Bronchial epithelial cell (primary cell): Measurements from ENCODE around the gene TALDO1. TPM values are rescaled to one million over a fixed set of nuclear protein-coding genes. Genes with fewer than 3 reads are reported as not detected.

Experiments
- DNase-seq: peaks from one replicate; pipeline ENCODE4 v3.0.0-alpha.2; 2010; ENCODE audit warnings: low read depth
- FAIRE-seq: peaks from 2 replicates; lab custom pipeline; 2011; peaks lifted over from hg19 to GRCh38; lab: Jason Lieb, UNC
- H3K27me3 ChIP-seq: 2 replicates; pipeline ENCODE4 v1.5.1; 2011; ENCODE audit warnings: low read length; ENCODE audit not compliant: control insufficient read depth, insufficient read depth
- H3K36me3 ChIP-seq: 2 replicates; pipeline ENCODE4 v1.5.1; 2011; ENCODE audit warnings: low read length; ENCODE audit not compliant: control insufficient read depth, insufficient read depth
- H3K4me3 ChIP-seq: 2 replicates; pipeline ENCODE4 v1.5.1; 2011; ENCODE audit warnings: mild to moderate bottlenecking, low read depth, low read length, control low read depth
- total RNA-seq: library from RNA; depleted of rRNA; stranded (reverse); fragments of >200 nt; gene quantifications from 2 replicates; pipeline ENCODE4 v1.2.1, GENCODE V29; 2014
- TF ChIP-seq, protein P1 (sequence below): IDR thresholded peaks from 2 replicates; pipeline ENCODE4 v1.5.1; 2011; ENCODE audit warnings: mild to moderate bottlenecking, moderate library complexity, low read length, control low read depth, inconsistent platforms; ENCODE audit not compliant: insufficient read depth, severe bottlenecking

The TALDO1 gene
- total RNA-seq, 1 donor from 2014 or later: 253 TPM

DNA sequence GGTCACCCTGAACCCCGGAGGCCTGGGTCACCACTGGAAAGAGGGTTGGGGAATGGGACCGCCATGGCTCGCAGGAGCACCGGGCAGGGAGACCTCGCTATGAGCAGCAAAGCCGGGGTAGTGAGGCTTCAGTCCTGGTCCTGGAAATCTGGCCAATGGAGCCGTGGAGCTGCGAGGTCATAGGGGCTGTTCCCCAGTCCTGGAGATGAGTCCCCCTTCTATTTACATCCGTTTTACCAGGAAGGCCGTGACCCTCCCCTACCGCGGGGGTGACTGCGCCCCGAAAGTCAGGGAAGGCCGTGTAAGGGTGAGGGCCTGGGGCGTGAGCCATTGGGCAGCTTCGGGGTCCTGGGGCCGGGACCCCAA is 57.3 kb downstream of the TALDO1 start:
- no peak for DNase-seq
- H3K27me3 ChIP-seq: no peaks in the 10 kb centered on the region
- H3K4me3 ChIP-seq: peak overlapping the region; percentile 58
- peaks cover 23% of the 10 kb centered on the region for H3K36me3 ChIP-seq
- no peak for FAIRE-seq
- TF ChIP-seq, protein P1, sequence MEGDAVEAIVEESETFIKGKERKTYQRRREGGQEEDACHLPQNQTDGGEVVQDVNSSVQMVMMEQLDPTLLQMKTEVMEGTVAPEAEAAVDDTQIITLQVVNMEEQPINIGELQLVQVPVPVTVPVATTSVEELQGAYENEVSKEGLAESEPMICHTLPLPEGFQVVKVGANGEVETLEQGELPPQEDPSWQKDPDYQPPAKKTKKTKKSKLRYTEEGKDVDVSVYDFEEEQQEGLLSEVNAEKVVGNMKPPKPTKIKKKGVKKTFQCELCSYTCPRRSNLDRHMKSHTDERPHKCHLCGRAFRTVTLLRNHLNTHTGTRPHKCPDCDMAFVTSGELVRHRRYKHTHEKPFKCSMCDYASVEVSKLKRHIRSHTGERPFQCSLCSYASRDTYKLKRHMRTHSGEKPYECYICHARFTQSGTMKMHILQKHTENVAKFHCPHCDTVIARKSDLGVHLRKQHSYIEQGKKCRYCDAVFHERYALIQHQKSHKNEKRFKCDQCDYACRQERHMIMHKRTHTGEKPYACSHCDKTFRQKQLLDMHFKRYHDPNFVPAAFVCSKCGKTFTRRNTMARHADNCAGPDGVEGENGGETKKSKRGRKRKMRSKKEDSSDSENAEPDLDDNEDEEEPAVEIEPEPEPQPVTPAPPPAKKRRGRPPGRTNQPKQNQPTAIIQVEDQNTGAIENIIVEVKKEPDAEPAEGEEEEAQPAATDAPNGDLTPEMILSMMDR: no peak

DNA sequence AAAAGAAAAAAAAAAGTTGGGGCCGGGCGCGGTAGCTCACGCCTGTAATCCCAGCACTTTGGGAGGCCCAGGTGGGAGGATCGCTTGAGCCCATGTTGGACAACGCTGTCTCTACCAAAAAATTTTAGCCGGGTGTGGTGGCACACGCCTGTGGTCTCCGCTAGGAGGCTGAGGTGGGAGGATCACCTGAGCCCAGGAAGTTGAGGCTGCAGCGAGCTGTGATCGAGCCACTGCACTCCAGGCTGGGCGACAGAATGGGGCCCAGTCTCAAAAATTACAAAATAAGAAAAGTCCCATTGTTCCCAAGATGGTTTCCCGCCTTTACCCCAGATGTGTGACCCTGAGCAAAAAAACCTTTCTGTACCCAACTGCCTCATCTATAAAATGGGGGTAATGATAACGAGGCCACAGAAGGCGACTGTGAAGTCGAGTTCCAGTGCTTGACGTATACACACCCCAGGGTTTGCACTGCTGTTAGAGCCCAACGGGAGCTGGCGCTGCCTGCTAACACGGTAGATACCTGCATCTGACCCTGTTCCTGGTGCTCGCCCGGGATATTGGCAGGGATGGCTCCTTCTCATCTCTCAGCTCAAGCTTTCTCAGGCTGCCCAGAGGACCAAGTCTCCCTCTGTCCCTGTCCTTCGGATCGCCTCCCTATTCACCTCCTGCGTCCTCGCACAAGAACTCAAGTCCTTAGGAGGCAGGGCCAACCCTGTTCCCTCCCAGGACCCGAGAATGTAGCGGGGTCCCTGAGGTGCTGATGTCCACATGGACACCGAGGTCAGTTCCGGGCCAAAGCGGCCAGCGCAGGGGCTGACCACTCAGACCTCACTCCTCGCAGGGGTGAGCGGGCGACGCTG is 61.4 kb downstream of the TALDO1 start:
- DNase-seq: no peak
- peak overlapping the region; percentile 97 for H3K4me3 ChIP-seq

DNA sequence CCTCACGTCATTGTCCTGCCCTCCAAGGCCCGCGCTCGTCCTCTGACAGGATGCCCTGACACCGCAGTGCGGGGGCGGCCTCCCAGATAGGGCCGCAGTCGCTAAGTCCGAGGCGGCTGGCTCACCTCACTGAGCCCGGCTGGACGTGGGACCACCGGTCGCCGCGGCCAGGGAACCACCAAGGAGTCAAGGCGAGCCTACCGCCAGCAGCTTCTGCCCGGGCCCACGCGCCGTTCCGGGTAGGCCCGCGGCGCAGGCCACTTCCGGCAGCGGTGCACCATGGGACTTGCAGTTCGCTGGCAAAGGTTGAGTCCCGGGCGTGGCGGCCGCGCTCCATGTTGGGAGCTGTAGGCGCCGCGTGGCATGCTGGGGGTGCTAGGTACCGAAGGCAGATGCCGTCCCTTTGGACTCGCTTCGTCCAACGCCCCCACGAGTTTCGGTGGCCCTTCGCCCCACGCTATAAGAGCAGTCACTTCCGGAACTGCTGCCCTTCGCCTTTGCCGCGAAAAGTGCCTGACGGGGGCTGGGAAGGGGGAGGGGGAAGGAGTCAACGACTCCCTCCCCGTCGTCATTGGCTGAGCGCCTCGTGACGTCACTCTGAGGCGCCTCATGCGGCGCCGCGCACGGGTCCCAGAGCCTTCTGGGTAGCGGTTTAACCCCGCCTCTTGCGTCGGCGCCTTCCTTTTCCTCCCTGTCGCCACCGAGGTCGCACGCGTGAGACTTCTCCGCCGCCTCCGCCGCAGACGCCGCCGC is 62.2 kb downstream of the TALDO1 start, which contains the start of gene RPLP2:
Gene RPLP2 (plus strand): TSS at position 681 of the 753 bp plus-strand sequence. CDS start 268 bp downstream, outside the sequence.
- Histone ChIP-seq H3K27me3 (no peaks in the 10 kb centered on the region), H3K4me3 (peak within 1 kb of the TSS; percentile 97), H3K36me3 (peaks cover 21% of the 10 kb centered on the region)
- FAIRE-seq (no peak), DNase-seq (peak; percentile 86)
- TF ChIP-seq, protein P1: no peak

More for the DNA sequence above, 61.4 kb downstream of the TALDO1 start:
- TF ChIP-seq, protein P1: no peak
- no peak for FAIRE-seq
- Histone ChIP-seq H3K36me3 (peaks cover 20% of the 10 kb centered on the region), H3K27me3 (no peaks in the 10 kb centered on the region)

DNA sequence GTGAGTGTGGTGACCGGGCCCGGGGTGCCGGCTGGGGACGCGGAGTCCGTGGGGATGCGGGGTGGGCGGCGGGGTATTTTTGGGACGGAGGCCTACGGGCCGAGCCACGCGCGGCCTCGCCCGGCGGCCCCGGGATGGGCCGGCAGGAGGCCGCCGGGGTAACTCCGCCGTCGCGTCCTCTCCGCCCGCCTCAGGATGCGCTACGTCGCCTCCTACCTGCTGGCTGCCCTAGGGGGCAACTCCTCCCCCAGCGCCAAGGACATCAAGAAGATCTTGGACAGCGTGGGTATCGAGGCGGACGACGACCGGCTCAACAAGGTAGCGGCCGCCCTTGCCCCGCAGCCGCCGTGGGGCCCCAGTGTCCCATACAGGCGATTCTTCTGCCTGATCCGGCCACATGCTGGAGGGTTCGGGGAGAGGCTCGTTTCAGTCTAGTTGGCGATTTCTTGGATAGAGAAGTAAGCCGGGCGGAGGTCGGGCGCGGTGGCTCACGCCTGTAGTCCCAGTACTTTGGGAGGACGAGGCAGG is 62.8 kb downstream of the TALDO1 start:
- DNase-seq (no peak), FAIRE-seq (no peak)
- peak overlapping the region; percentile 97 for H3K4me3 ChIP-seq
- TF ChIP-seq, protein P1: no peak
- H3K27me3 ChIP-seq: no peaks in the 10 kb centered on the region
- peaks cover 21% of the 10 kb centered on the region for H3K36me3 ChIP-seq

DNA sequence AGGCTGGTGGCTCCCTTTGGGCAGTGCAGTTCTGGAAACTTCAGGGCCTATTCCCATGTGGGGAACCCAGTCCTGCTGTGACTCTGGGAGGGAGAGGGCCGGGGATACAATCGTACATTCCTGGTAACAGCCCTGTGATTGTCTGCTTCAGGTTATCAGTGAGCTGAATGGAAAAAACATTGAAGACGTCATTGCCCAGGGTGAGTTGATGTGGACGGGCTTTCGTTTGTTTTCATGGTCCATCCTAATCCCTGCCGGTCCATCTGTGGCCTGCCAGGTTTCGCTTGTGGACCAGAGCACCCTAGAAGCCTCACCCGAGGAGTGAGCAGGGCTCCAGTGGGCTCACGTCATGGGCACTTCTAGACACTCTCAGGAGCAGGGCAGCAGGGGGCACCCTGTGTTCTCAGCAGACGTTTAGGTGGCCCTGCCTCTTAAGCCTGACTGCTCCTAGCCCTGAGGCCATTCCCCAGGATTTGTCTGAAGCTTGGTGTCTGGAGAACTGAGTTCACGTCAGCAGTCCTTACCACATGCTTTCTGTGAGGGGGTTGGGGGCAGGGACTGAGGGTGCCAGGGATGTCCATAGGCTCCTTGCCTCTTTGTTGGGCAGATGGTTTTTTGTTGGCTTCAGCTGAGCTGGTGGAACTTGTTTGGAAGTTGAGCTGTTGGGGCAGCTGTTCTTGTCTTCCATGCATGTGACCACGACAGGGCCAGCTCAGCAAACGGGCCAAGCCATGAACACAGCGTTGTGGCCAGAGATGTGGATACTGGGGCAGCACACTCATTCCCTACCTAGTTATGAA is 64.4 kb downstream of the TALDO1 start:
- Histone ChIP-seq H3K4me3 (no peak overlapping the region), H3K27me3 (no peaks in the 10 kb centered on the region), H3K36me3 (peaks cover 21% of the 10 kb centered on the region)
- no peak for DNase-seq
- no peak for FAIRE-seq
- TF ChIP-seq, protein P1: peak; percentile 20
